ENCODE measurements around the gene UBAC2.

DNA sequence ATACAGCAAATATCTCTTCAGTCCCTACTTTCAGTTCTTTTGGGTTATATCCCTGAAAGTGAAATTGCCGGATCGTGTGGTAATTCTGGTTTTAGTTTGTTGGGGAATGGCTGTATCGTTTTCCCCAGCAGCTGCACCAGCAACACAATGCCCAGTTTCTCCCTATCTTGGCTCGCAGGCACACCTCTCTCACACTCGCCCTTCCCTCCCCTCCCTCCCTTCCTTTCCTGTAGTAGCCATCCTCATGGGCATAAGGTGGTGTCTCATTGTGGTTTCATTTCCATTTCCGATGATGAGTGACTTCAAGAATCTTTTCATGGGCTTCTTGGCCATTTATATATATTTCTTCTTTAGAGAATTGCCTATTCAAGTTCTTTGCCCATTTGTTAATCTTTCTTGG lies 66.2 kb downstream of the UBAC2 start:
- TF ChIP-seq, protein P1, sequence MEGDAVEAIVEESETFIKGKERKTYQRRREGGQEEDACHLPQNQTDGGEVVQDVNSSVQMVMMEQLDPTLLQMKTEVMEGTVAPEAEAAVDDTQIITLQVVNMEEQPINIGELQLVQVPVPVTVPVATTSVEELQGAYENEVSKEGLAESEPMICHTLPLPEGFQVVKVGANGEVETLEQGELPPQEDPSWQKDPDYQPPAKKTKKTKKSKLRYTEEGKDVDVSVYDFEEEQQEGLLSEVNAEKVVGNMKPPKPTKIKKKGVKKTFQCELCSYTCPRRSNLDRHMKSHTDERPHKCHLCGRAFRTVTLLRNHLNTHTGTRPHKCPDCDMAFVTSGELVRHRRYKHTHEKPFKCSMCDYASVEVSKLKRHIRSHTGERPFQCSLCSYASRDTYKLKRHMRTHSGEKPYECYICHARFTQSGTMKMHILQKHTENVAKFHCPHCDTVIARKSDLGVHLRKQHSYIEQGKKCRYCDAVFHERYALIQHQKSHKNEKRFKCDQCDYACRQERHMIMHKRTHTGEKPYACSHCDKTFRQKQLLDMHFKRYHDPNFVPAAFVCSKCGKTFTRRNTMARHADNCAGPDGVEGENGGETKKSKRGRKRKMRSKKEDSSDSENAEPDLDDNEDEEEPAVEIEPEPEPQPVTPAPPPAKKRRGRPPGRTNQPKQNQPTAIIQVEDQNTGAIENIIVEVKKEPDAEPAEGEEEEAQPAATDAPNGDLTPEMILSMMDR (IDR thresholded peaks at IDR 0.05; ENCODE audit: low read depth, low read length, missing input control): no peak
- no peak for TF ChIP-seq TAF1 (conservative IDR thresholded peaks at IDR 0.05)
- TF ChIP-seq, protein P2, sequence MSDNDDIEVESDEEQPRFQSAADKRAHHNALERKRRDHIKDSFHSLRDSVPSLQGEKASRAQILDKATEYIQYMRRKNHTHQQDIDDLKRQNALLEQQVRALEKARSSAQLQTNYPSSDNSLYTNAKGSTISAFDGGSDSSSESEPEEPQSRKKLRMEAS (IDR thresholded peaks at IDR 0.05): no peak
